GM12878 (cell line): ENCODE results near the gene SPRED2. TPM values are rescaled to one million over a fixed set of nuclear protein-coding genes. Genes with fewer than 3 reads are reported as not detected.
A peak's percentile ranks its signal among the peaks of the same experiment; 100 is the strongest.

Source experiments
- BCL11A ChIP-seq: IDR thresholded peaks from 2 replicates; pipeline ENCODE4 v1.6.1; 2011; ENCODE audit warnings: low read depth, low read length
- BMI1 ChIP-seq: fragments of 450-650 bp; IDR thresholded peaks from 2 replicates; pipeline ENCODE4 v1.6.1; 2016; ENCODE audit warnings: mild to moderate bottlenecking, moderate library complexity, borderline replicate concordance
- CREM ChIP-seq: IDR thresholded peaks from 2 replicates; pipeline ENCODE4 v1.6.1; 2014; ENCODE audit warnings: antibody characterized with exemption, low read depth
- EZH2 ChIP-seq: IDR thresholded peaks from 2 replicates; pipeline ENCODE4 v1.6.1; 2012; ENCODE audit warnings: low read depth, mild to moderate bottlenecking, control low read depth, inconsistent platforms, low read length, borderline replicate concordance; ENCODE audit not compliant: control insufficient read depth
- GABPA ChIP-seq: IDR thresholded peaks from 2 replicates; pipeline ENCODE4 v1.6.1; 2014; ENCODE audit warnings: antibody characterized with exemption, low read depth, mild to moderate bottlenecking, inconsistent platforms
- GATAD2B ChIP-seq: fragments of 450-650 bp; conservative IDR thresholded peaks from 2 replicates; pipeline ENCODE4 v1.6.1; 2017; ENCODE audit warnings: low read depth, mild to moderate bottlenecking, moderate library complexity
- IKZF2 ChIP-seq, 2 experiments: fragments of 450-650 bp; IDR thresholded peaks; 2 replicates each; pipeline ENCODE4 v1.6.1; 2017; ENCODE audit warnings: mild to moderate bottlenecking in 2 of 2, moderate library complexity in 2 of 2
- IRF4 ChIP-seq: IDR thresholded peaks from 2 replicates; pipeline ENCODE4 v1.6.1; 2011; ENCODE audit warnings: low read depth, low read length
- JUND ChIP-seq: IDR thresholded peaks from 2 replicates; pipeline ENCODE4 v1.6.1; 2012; ENCODE audit warnings: low read depth, mild to moderate bottlenecking, low read length, improper control_type of control experiment, moderate library complexity
- KAT2A ChIP-seq: conservative IDR thresholded peaks from 2 replicates; pipeline ENCODE4 v1.6.1; 2011; ENCODE audit warnings: low read depth, low read length; ENCODE audit not compliant: control insufficient read depth
- MTA3 ChIP-seq: IDR thresholded peaks from 2 replicates; pipeline ENCODE4 v1.6.1; 2012; ENCODE audit warnings: low read length, inconsistent platforms, borderline replicate concordance
- MYB ChIP-seq: fragments of 150-350 bp; IDR thresholded peaks from 2 replicates; pipeline ENCODE4 v1.6.1; 2014; ENCODE audit warnings: mild to moderate bottlenecking, low read depth, low read length, borderline replicate concordance
- NFXL1 ChIP-seq: fragments of 450-650 bp; IDR thresholded peaks from 2 replicates; pipeline ENCODE4 v1.6.1; 2017; ENCODE audit warnings: antibody characterized with exemption, mild to moderate bottlenecking, borderline replicate concordance
- RAD21 ChIP-seq: IDR thresholded peaks from 2 replicates; pipeline ENCODE4 v1.6.1; 2011; ENCODE audit warnings: mild to moderate bottlenecking, low read depth, low read length, moderate library complexity; ENCODE audit not compliant: insufficient read depth
- RCOR1 ChIP-seq: conservative IDR thresholded peaks from 2 replicates; pipeline ENCODE4 v1.6.1; 2012; ENCODE audit warnings: low read depth, low read length, improper control_type of control experiment
- SIX5 ChIP-seq: IDR thresholded peaks from 2 replicates; pipeline ENCODE4 v1.6.1; 2011; ENCODE audit warnings: mild to moderate bottlenecking, low read depth, low read length, moderate library complexity; ENCODE audit not compliant: severe bottlenecking
- SMAD5 ChIP-seq: IDR thresholded peaks from 2 replicates; pipeline ENCODE4 v1.6.1; 2016; ENCODE audit warnings: antibody characterized with exemption, low read depth
- SMARCA5 ChIP-seq: fragments of 450-650 bp; IDR thresholded peaks from 2 replicates; pipeline ENCODE4 v1.6.1; 2017; ENCODE audit warnings: mild to moderate bottlenecking
- SREBF2 ChIP-seq: IDR thresholded peaks from 2 replicates; pipeline ENCODE4 v1.6.1; 2012; ENCODE audit warnings: mild to moderate bottlenecking, low read length
- SUPT20H ChIP-seq: IDR thresholded peaks from 2 replicates; pipeline ENCODE4 v1.6.1; 2011; ENCODE audit warnings: low read depth, mild to moderate bottlenecking, low read length, moderate library complexity, borderline replicate concordance; ENCODE audit not compliant: control insufficient read depth
- TCF12 ChIP-seq: IDR thresholded peaks from 2 replicates; pipeline ENCODE4 v1.6.1; 2011; ENCODE audit warnings: low read depth, mild to moderate bottlenecking, low read length
- ZNF207 ChIP-seq: fragments of 450-650 bp; IDR thresholded peaks from 2 replicates; pipeline ENCODE4 v1.6.1; 2014; ENCODE audit warnings: antibody characterized with exemption, mild to moderate bottlenecking, borderline replicate concordance
- ZNF384 ChIP-seq: IDR thresholded peaks from 2 replicates; pipeline ENCODE4 v1.6.1; 2012; ENCODE audit warnings: low read depth, mild to moderate bottlenecking, low read length, improper control_type of control experiment, borderline replicate concordance
- polyA plus RNA-seq, 11 experiments: library from polyadenylated mRNA; depleted of rRNA in 4 of 11; unstranded in 6 of 11; stranded (reverse) in 5 of 11; fragments of >200 nt; fragmentation: Nextera tagmentation in 4 of 11; fragmentation: Illumina TruSeq in 1 of 11; extraction: Ambion mirVana in 4 of 11; extraction: Trizol in 1 of 11; gene quantifications; 1 replicate in 1 of 11; 2 replicates in 10 of 11; pipeline versions ENCODE4 v1.2.1 to v1.2.3, GENCODE V29; 2011 to 2016; ENCODE audit warnings: inconsistent platforms in 2 of 11, missing spikeins in 2 of 11, low read depth in 1 of 11
- total RNA-seq, 4 experiments: library from RNA; depleted of rRNA in 3 of 4; stranded (reverse); fragments of >200 nt in 3 of 4; fragmentation: Illumina TruSeq in 1 of 4; extraction: Trizol in 1 of 4; gene quantifications; 2 replicates each; pipeline versions ENCODE4 v1.2.1 to v1.2.3, GENCODE V29; 2013 to 2021
- TF ChIP-seq, protein P1 (sequence below): fragments of 450-650 bp; conservative IDR thresholded peaks from 2 replicates; pipeline ENCODE4 v1.6.1; 2017; ENCODE audit warnings: mild to moderate bottlenecking, moderate library complexity
- TF ChIP-seq, protein P2 (sequence below): fragments of 450-650 bp; formaldehyde crosslinking; IDR thresholded peaks from 2 replicates; pipeline ENCODE4 v1.5.0; 2022; ENCODE audit warnings: mild to moderate bottlenecking, missing genetic modification characterization
- TF ChIP-seq, protein P3 (sequence below): fragments of 450-650 bp; IDR thresholded peaks from 2 replicates; pipeline ENCODE4 v1.6.1; 2016; ENCODE audit warnings: mild to moderate bottlenecking

SPRED2 gene
- total and polyA plus RNA-seq, 10 of the 15 experiments (the other 5 are each of a cell fraction or from before 2014, with no cell fraction given) = 3.0 to 23.9 (median 9.7) TPM

DNA sequence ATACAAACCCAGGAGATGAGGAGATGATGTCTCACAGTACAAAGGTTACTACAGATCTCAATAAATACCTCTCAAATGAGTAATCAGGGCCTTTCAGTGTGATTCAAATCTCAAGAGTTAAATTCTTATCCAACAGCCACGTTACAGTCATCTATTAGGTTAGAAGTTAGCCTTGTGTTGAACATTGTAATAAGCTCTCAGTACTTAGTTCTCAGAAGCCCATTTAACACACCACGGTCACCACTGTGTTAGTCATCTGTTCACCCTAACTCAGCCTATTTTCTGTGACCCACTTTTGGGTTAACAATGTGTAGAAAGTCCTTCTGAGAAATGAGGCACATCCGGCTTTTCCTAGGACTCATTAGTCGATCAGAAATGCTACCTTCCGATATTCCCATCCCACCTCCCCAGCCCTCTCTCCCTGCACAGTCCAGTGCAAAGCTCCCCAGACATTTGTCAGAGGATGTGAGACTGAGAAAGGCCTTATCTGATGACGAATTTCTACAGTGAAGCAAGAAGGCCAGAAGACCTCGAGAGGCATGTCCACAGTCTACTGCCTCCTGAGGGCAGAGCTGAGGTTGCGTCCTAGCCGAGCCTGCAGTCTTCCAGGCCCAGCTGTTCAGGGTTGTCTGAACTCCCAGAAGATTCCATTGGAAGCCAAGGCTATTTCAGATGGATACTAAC, 112.2 kb downstream of the SPRED2 start (continued):
- TF ChIP-seq SUPT20H (no peak), MTA3 (no peak), TCF12 (no peak), RCOR1 (no peak), SMARCA5 (no peak), CREM (peak; percentile 98), JUND (no peak), NFXL1 (no peak), BCL11A (peak; percentile 17; the same call in 1 of the 2 replicates), ZNF384 (no peak), BMI1 (0 out of 2 replicates have a peak, but pooled peaks have one; percentile 27), IKZF2 (IDR thresholded peaks at IDR 0.05) (peak in 1 of 2 experiments; percentile 61), ZNF207 (no peak), RAD21 (peak; percentile 48), MYB (no peak), SIX5 (no peak), IRF4 (0 out of 2 replicates have a peak, but pooled peaks have one; percentile 17), GABPA (no peak), SMAD5 (no peak), GATAD2B (no peak), SREBF2 (no peak), EZH2 (no peak), KAT2A (no peak)
- TF ChIP-seq, protein P1, sequence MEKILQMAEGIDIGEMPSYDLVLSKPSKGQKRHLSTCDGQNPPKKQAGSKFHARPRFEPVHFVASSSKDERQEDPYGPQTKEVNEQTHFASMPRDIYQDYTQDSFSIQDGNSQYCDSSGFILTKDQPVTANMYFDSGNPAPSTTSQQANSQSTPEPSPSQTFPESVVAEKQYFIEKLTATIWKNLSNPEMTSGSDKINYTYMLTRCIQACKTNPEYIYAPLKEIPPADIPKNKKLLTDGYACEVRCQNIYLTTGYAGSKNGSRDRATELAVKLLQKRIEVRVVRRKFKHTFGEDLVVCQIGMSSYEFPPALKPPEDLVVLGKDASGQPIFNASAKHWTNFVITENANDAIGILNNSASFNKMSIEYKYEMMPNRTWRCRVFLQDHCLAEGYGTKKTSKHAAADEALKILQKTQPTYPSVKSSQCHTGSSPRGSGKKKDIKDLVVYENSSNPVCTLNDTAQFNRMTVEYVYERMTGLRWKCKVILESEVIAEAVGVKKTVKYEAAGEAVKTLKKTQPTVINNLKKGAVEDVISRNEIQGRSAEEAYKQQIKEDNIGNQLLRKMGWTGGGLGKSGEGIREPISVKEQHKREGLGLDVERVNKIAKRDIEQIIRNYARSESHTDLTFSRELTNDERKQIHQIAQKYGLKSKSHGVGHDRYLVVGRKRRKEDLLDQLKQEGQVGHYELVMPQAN = no peak
- TF ChIP-seq, protein P2, sequence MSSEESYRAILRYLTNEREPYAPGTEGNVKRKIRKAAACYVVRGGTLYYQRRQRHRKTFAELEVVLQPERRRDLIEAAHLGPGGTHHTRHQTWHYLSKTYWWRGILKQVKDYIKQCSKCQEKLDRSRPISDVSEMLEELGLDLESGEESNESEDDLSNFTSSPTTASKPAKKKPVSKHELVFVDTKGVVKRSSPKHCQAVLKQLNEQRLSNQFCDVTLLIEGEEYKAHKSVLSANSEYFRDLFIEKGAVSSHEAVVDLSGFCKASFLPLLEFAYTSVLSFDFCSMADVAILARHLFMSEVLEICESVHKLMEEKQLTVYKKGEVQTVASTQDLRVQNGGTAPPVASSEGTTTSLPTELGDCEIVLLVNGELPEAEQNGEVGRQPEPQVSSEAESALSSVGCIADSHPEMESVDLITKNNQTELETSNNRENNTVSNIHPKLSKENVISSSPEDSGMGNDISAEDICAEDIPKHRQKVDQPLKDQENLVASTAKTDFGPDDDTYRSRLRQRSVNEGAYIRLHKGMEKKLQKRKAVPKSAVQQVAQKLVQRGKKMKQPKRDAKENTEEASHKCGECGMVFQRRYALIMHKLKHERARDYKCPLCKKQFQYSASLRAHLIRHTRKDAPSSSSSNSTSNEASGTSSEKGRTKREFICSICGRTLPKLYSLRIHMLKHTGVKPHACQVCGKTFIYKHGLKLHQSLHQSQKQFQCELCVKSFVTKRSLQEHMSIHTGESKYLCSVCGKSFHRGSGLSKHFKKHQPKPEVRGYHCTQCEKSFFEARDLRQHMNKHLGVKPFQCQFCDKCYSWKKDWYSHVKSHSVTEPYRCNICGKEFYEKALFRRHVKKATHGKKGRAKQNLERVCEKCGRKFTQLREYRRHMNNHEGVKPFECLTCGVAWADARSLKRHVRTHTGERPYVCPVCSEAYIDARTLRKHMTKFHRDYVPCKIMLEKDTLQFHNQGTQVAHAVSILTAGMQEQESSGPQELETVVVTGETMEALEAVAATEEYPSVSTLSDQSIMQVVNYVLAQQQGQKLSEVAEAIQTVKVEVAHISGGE (CRISPR knock-in tag) = no peak
- TF ChIP-seq, protein P3, sequence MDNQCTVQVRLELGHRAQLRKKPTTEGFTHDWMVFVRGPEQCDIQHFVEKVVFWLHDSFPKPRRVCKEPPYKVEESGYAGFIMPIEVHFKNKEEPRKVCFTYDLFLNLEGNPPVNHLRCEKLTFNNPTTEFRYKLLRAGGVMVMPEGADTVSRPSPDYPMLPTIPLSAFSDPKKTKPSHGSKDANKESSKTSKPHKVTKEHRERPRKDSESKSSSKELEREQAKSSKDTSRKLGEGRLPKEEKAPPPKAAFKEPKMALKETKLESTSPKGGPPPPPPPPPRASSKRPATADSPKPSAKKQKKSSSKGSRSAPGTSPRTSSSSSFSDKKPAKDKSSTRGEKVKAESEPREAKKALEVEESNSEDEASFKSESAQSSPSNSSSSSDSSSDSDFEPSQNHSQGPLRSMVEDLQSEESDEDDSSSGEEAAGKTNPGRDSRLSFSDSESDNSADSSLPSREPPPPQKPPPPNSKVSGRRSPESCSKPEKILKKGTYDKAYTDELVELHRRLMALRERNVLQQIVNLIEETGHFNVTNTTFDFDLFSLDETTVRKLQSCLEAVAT = no peak
